IMR-90 (cell line): ENCODE data around the gene SHISA6.

ENCODE experiments used
- CHD1 ChIP-seq: IDR thresholded peaks from 2 replicates; pipeline ENCODE4 v1.6.1; 2012; ENCODE audit warnings: low read depth, low read length, improper control_type of control experiment
- CTCF ChIP-seq: conservative IDR thresholded peaks from 2 replicates; pipeline ENCODE4 v1.5.1; 2012; ENCODE audit warnings: mild to moderate bottlenecking, low read depth, low read length, improper control_type of control experiment
- MAFK ChIP-seq: IDR thresholded peaks from 2 replicates; pipeline ENCODE4 v1.6.1; 2012; ENCODE audit warnings: low read depth, low read length, improper control_type of control experiment
- MAZ ChIP-seq: IDR thresholded peaks from 2 replicates; pipeline ENCODE4 v1.6.1; 2012; ENCODE audit warnings: low read depth, mild to moderate bottlenecking, low read length, improper control_type of control experiment, moderate library complexity, borderline replicate concordance
- MXI1 ChIP-seq: IDR thresholded peaks from 2 replicates; pipeline ENCODE4 v1.6.1; 2012; ENCODE audit warnings: low read depth, mild to moderate bottlenecking, low read length, moderate library complexity, borderline replicate concordance
- POLR2A ChIP-seq: IDR thresholded peaks from 2 replicates; pipeline ENCODE4 v1.6.1; 2012; ENCODE audit warnings: mild to moderate bottlenecking, low read depth, low read length
- RCOR1 ChIP-seq: IDR thresholded peaks from 2 replicates; pipeline ENCODE4 v1.6.1; 2012; ENCODE audit warnings: mild to moderate bottlenecking, low read length, improper control_type of control experiment; ENCODE audit not compliant: insufficient replicate concordance

- no peak for TF ChIP-seq CTCF
- no peak for TF ChIP-seq POLR2A
- TF ChIP-seq CHD1, result no peak
- TF ChIP-seq MXI1, result no peak
- no peak for TF ChIP-seq MAFK
- no peak for TF ChIP-seq MAZ
- TF ChIP-seq RCOR1, result no peak
Observed at GRCh38 chr17:11293480-11293879, 52.5 kb downstream of the SHISA6 start.
